Measurements from ENCODE around the gene SCAI. TPM values are rescaled to one million over a fixed set of nuclear protein-coding genes. Genes with fewer than 3 reads are reported as not detected.

SCAI gene
- total and polyA plus RNA-seq, 9 of the 15 experiments (the other 6 are each of a cell fraction or from before 2014, with no cell fraction given): 0.70 to 12.4 (median 4.2) TPM

DNA sequence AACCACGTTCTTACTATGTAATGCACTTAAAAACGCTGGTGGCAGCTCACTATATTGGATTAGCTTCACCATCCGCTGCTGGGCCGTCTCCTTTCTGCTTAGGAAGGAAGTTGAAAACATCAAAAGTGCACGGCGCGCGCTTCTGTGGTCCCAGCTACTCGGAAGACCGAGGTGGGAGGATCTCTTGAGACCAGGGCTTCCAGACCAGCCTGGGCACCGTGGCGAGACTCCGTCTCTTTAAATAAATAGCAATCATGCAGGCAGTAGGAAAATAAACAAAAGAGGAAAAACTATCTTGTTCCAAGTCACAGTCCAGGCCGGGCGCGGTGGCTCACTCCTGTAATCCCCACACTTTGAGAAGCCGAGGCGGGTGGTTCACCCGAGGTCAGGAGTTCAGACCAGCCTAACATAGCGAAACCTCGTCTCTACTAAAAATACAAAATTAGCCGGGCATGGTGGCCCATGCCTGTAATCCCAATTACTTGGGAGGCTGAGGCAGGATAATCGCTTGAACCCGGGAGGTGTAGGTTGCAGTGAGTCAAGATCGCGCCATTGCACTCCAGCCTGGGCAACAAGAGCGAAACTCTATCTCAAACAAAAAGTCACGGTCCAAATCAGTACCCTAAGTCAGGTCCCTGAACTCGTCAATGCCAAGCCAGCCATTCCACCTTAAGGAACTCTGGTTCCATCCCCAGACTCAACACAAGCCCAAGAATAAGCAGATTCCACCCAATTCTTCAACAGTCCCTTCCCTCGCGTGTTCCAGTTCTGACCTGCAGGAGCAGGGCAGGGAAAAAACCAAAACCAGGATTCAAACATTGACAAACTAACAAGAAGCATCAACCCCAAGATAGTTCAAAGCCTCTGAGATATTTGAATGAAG lies 201.4 kb downstream of the SCAI start (continued):
- TF ChIP-seq, protein P1, sequence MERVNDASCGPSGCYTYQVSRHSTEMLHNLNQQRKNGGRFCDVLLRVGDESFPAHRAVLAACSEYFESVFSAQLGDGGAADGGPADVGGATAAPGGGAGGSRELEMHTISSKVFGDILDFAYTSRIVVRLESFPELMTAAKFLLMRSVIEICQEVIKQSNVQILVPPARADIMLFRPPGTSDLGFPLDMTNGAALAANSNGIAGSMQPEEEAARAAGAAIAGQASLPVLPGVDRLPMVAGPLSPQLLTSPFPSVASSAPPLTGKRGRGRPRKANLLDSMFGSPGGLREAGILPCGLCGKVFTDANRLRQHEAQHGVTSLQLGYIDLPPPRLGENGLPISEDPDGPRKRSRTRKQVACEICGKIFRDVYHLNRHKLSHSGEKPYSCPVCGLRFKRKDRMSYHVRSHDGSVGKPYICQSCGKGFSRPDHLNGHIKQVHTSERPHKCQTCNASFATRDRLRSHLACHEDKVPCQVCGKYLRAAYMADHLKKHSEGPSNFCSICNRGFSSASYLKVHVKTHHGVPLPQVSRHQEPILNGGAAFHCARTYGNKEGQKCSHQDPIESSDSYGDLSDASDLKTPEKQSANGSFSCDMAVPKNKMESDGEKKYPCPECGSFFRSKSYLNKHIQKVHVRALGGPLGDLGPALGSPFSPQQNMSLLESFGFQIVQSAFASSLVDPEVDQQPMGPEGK (CRISPR knock-in tag; IDR thresholded peaks at IDR 0.05; ENCODE audit: borderline replicate concordance): no peak
- no peak for TF ChIP-seq ZNF699 (CRISPR knock-in tag; IDR thresholded peaks at IDR 0.05; ENCODE audit: insufficient replicate concordance)
- peak; percentile 22 for TF ChIP-seq CXXC5 (CRISPR knock-in tag; IDR thresholded peaks at IDR 0.05)
- no peak; the same call in 1 of the 2 replicates for TF ChIP-seq ZNF75A (CRISPR knock-in tag; IDR thresholded peaks at IDR 0.05)
- no peak for TF ChIP-seq TOE1 (IDR thresholded peaks at IDR 0.05; ENCODE audit: borderline replicate concordance)
- no peak for TF ChIP-seq TOE1 (CRISPR knock-in tag; IDR thresholded peaks at IDR 0.05; ENCODE audit: borderline replicate concordance, low read depth)
- TF ChIP-seq FOXJ3 (CRISPR knock-in tag; IDR thresholded peaks at IDR 0.05): no peak
- no peak for TF ChIP-seq ZNF586 (CRISPR knock-in tag; conservative IDR thresholded peaks at IDR 0.05)
- no peak for TF ChIP-seq RBM22 (IDR thresholded peaks at IDR 0.05; ENCODE audit: low read depth, low read length, poor library complexity, severe bottlenecking)
- TF ChIP-seq, protein P2, sequence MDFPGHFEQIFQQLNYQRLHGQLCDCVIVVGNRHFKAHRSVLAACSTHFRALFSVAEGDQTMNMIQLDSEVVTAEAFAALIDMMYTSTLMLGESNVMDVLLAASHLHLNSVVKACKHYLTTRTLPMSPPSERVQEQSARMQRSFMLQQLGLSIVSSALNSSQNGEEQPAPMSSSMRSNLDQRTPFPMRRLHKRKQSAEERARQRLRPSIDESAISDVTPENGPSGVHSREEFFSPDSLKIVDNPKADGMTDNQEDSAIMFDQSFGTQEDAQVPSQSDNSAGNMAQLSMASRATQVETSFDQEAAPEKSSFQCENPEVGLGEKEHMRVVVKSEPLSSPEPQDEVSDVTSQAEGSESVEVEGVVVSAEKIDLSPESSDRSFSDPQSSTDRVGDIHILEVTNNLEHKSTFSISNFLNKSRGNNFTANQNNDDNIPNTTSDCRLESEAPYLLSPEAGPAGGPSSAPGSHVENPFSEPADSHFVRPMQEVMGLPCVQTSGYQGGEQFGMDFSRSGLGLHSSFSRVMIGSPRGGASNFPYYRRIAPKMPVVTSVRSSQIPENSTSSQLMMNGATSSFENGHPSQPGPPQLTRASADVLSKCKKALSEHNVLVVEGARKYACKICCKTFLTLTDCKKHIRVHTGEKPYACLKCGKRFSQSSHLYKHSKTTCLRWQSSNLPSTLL (IDR thresholded peaks at IDR 0.05): no peak
- TF ChIP-seq SMAD2 (IDR thresholded peaks at IDR 0.05; ENCODE audit: low read depth, low read length): no peak
- peak; percentile 84; the same call in 1 of the 2 replicates for TF ChIP-seq ZC3H4 (CRISPR knock-in tag; IDR thresholded peaks at IDR 0.05; ENCODE audit: borderline replicate concordance)
- no peak for TF ChIP-seq HDAC8 (tag; IDR thresholded peaks at IDR 0.05)
- no peak for TF ChIP-seq ARID2 (IDR thresholded peaks at IDR 0.05)
- TF ChIP-seq, protein P3, sequence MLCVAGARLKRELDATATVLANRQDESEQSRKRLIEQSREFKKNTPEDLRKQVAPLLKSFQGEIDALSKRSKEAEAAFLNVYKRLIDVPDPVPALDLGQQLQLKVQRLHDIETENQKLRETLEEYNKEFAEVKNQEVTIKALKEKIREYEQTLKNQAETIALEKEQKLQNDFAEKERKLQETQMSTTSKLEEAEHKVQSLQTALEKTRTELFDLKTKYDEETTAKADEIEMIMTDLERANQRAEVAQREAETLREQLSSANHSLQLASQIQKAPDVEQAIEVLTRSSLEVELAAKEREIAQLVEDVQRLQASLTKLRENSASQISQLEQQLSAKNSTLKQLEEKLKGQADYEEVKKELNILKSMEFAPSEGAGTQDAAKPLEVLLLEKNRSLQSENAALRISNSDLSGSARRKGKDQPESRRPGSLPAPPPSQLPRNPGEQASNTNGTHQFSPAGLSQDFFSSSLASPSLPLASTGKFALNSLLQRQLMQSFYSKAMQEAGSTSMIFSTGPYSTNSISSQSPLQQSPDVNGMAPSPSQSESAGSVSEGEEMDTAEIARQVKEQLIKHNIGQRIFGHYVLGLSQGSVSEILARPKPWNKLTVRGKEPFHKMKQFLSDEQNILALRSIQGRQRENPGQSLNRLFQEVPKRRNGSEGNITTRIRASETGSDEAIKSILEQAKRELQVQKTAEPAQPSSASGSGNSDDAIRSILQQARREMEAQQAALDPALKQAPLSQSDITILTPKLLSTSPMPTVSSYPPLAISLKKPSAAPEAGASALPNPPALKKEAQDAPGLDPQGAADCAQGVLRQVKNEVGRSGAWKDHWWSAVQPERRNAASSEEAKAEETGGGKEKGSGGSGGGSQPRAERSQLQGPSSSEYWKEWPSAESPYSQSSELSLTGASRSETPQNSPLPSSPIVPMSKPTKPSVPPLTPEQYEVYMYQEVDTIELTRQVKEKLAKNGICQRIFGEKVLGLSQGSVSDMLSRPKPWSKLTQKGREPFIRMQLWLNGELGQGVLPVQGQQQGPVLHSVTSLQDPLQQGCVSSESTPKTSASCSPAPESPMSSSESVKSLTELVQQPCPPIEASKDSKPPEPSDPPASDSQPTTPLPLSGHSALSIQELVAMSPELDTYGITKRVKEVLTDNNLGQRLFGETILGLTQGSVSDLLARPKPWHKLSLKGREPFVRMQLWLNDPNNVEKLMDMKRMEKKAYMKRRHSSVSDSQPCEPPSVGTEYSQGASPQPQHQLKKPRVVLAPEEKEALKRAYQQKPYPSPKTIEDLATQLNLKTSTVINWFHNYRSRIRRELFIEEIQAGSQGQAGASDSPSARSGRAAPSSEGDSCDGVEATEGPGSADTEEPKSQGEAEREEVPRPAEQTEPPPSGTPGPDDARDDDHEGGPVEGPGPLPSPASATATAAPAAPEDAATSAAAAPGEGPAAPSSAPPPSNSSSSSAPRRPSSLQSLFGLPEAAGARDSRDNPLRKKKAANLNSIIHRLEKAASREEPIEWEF (CRISPR knock-in tag; IDR thresholded peaks at IDR 0.05): no peak
- no peak for TF ChIP-seq SP1 (CRISPR knock-in tag; IDR thresholded peaks at IDR 0.05)
- TF ChIP-seq FOXJ2 (tag; IDR thresholded peaks at IDR 0.05): no peak
- TF ChIP-seq ZNF282 (CRISPR knock-in tag; IDR thresholded peaks at IDR 0.05): no peak

Measured in K562 (cell line).